Testis (tissue), 3 donors: ENCODE results near the gene PSTPIP1. TPM values are rescaled to one million over a fixed set of nuclear protein-coding genes. Genes with fewer than 3 reads are reported as not detected.

Source experiments
- DNase-seq: peaks from one replicate; pipeline ENCODE4 v3.0.0-alpha.2; 2019
- H3K27ac ChIP-seq, 2 donors: fragments of 200-600 bp; sonication (generic); one replicate each; pipeline ENCODE4 v1.5.1; 2019
- H3K27me3 ChIP-seq: fragments of 200-600 bp; sonication (generic); one replicate; pipeline ENCODE4 v1.5.1; 2019
- H3K36me3 ChIP-seq: fragments of 200-600 bp; sonication (generic); one replicate; pipeline ENCODE4 v1.5.1; 2017; ENCODE audit warnings: low read depth; ENCODE audit errors: missing control alignments
- H3K4me1 ChIP-seq: fragments of 200-600 bp; sonication (generic); one replicate; pipeline ENCODE4 v1.5.1; 2019
- H3K4me3 ChIP-seq, 2 donors: fragments of 200-600 bp; sonication (generic); one replicate each; pipeline ENCODE4 v1.5.1; 2017 to 2019
- H3K9me3 ChIP-seq: fragments of 200-600 bp; sonication (generic); one replicate; pipeline ENCODE4 v1.5.1; 2017
- POLR2A ChIP-seq: fragments of 450-650 bp; IDR thresholded peaks from one replicate; pipeline ENCODE4 v1.6.1; 2017; ENCODE audit warnings: antibody characterized with exemption, mild to moderate bottlenecking, moderate library complexity
- WGBS, 2 donors: methylation state at CpG; one replicate each; pipeline ENCODE4 v1.1.5; 2018; 5-methylcytosine and 5-hydroxymethylcytosine counted together
- intact Hi-C: fragments of 100-400 bp; cut with DNase I; formaldehyde crosslinking; loops from one replicate; pipeline ENCODE4 v1.15.1; 2023; ENCODE audit warnings: low total_unique reads
- polyA plus RNA-seq: library from polyadenylated mRNA; stranded (reverse); fragments of 350-450 nt; fragmentation: Illumina TruSeq; extraction: RNeasy Lipid Tissue Mini Kit (QIAGEN cat#74804); gene quantifications from one replicate; pipeline ENCODE4 v1.2.3, GENCODE V29; 2014; ENCODE audit warnings: low read depth, low replicate concordance; ENCODE audit not compliant: insufficient read depth
- total RNA-seq, 2 donors: library from RNA; depleted of rRNA; stranded (reverse); fragments of >200 nt; gene quantifications; one replicate each; pipeline ENCODE4 v1.2.3, GENCODE V29; 2016
- TF ChIP-seq, protein P1 (sequence below), 3 experiments: fragments of 450-650 bp in 2 of 3; fragments of 200-600 bp in 1 of 3; sonication (generic) in 1 of 3; IDR thresholded peaks; one replicate each; pipeline ENCODE4 v1.5.1; 2016 to 2019; ENCODE audit warnings: antibody characterized with exemption in 3 of 3, mild to moderate bottlenecking in 2 of 3, moderate library complexity in 1 of 3

PSTPIP1 gene
- total and polyA plus RNA-seq, 3 donors from 2014 or later, result 5.0 to 8.6 (median 7.9) TPM

DNA sequence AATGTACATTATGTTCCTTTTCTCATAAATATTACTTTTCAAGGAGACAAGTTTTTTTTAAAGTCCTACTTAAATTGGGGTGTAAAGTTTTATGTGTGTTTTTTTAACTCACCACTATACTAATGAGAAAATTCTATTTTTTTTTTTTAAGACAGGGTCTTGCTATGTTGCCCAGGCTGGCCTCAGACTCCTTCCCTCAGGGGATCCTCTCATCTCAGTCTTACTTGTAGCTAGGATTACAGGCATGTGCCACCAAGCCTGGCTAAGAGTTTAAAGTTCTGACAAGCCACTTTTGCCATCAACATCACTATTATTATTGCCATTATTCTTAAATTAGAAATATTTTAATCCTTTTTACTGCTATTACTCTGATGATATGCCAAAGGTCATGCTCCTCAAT, 68.3 kb downstream of the PSTPIP1 start:
- Histone ChIP-seq H3K9me3 (no peaks in the 10 kb centered on the region), H3K27ac (no peak overlapping the region), H3K4me3 (no peak overlapping the region), H3K36me3 (no peaks in the 10 kb centered on the region), H3K4me1 (peaks cover 23% of the 10 kb centered on the region), H3K27me3 (no peaks in the 10 kb centered on the region)
- DNase-seq, result no peak
- TF ChIP-seq, protein P1, sequence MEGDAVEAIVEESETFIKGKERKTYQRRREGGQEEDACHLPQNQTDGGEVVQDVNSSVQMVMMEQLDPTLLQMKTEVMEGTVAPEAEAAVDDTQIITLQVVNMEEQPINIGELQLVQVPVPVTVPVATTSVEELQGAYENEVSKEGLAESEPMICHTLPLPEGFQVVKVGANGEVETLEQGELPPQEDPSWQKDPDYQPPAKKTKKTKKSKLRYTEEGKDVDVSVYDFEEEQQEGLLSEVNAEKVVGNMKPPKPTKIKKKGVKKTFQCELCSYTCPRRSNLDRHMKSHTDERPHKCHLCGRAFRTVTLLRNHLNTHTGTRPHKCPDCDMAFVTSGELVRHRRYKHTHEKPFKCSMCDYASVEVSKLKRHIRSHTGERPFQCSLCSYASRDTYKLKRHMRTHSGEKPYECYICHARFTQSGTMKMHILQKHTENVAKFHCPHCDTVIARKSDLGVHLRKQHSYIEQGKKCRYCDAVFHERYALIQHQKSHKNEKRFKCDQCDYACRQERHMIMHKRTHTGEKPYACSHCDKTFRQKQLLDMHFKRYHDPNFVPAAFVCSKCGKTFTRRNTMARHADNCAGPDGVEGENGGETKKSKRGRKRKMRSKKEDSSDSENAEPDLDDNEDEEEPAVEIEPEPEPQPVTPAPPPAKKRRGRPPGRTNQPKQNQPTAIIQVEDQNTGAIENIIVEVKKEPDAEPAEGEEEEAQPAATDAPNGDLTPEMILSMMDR (IDR thresholded peaks at IDR 0.05), result no peak
- TF ChIP-seq POLR2A, result no peak
- intact Hi-C loops, result no loop called here

DNA sequence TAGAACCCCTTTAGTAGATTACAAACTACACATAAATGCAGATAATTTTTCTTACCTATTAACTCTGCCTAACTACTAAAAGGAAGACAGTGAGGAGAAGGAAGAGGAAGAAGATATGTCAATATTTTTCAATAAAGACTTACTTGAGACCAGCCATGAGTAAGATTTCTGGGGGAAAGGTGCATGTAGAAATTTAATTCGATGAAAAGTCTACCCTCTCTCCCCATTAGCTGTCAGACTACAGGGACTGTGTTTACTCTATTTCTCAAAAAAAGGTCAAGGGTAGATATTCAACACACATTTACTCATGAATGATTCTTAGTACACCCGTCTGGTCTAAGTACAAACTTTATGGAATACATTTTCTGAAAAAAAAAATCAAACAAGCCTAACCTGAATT, 69.1 kb downstream of the PSTPIP1 start:
- H3K36me3 ChIP-seq, result no peaks in the 10 kb centered on the region
- H3K9me3 ChIP-seq, result no peaks in the 10 kb centered on the region
- TF ChIP-seq POLR2A, result no peak
- TF ChIP-seq, protein P1 (IDR thresholded peaks at IDR 0.05), result no peak
- WGBS, 2 donors, result 87 to 93% methylated on average over 2 of the region's 2 CpGs
- intact Hi-C loops, result no loop called here
- no peak overlapping the region for H3K4me3 ChIP-seq
- H3K4me1 ChIP-seq, result peaks cover 23% of the 10 kb centered on the region
- no peak overlapping the region for H3K27ac ChIP-seq
- no peak for DNase-seq
- H3K27me3 ChIP-seq, result no peaks in the 10 kb centered on the region

DNA sequence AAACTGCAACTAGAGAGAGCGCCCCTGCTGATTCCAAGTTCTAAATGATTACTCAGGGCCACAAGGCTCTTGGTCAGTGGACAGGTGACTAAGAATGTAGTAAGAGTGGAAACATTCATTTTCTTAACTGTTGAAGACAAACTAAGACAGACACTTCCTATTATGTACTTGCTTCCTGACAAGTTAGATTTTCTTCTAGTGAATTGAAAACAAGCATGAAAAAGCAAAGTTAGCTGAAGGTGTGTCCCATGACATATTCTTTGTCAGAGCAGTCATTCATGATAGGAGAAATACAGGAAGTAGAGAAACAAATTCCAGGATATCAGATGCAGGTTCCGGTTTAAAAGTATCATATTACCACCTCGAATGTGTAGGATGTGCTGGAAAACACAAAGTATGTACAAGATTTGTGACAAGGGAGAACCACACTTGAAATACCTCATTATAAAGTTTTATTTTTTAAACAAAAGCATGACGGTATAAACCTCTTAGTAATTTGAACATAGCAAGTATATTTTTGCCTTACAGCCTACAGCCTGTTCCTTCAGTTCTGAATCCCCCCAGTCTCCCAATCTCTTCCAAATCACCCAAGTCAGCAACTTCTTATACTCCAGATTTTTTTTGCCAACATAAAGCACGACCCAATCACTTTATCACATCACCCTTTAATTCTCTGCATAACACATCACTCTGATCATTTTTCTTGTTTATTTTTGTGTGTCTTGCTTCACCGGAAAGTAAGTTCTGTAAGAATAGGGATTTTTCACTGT, 69.8 kb downstream of the PSTPIP1 start:
- DNase-seq, result no peak
- no peak overlapping the region for H3K27ac ChIP-seq
- peaks cover 27% of the 10 kb centered on the region for H3K4me1 ChIP-seq
- TF ChIP-seq, protein P1 (IDR thresholded peaks at IDR 0.05), result no peak
- no peak for TF ChIP-seq POLR2A
- intact Hi-C loops, result no loop called here
- H3K27me3 ChIP-seq, result no peaks in the 10 kb centered on the region
- no peaks in the 10 kb centered on the region for H3K36me3 ChIP-seq
- no peak overlapping the region for H3K4me3 ChIP-seq
- H3K9me3 ChIP-seq, result no peaks in the 10 kb centered on the region
- 69 to 74% methylated on average over 6 of the region's 6 CpGs for WGBS, 2 donors

DNA sequence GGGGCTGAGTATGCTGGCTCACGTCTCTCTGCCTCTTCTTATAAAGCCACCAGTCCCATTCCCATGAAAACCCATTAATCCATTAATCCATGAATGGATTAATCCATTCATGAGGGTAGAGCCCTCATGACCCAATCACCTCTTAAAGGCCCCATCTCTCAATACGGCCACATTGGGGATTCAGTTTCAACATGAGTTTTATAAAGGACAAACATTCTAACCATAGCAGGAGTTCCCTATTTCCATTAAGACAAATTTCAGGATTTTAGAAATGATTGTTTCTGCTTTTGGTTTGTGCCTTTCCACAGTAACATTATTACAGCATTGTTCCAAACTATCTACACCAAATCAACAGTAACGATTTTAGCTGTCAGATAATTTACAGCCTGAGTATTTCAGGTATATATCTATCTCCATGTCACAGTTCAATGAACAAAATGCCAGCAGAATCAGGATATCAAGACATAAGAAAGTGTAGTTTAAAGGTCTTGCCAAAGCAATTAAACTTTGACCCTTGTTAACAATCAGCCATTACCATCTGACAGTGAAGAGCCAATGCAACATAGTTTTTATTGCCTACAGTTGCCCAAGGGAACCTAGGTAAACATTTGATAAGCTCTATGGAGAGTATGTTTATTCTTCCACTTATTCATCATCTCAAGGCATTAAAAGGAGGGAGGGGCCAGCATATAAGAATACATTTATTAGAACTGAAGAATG, 72.2 kb downstream of the PSTPIP1 start:
- no peaks in the 10 kb centered on the region for H3K36me3 ChIP-seq
- no peak overlapping the region for H3K27ac ChIP-seq
- no peaks in the 10 kb centered on the region for H3K27me3 ChIP-seq
- TF ChIP-seq POLR2A, result no peak
- TF ChIP-seq, protein P1 (IDR thresholded peaks at IDR 0.05), result no peak
- 48 to 51% methylated on average over 3 of the region's 3 CpGs for WGBS, 2 donors
- H3K4me1 ChIP-seq, result peaks cover 17% of the 10 kb centered on the region
- no peak for DNase-seq
- intact Hi-C loops, result no loop called here
- H3K4me3 ChIP-seq, result no peak overlapping the region
- H3K9me3 ChIP-seq, result no peaks in the 10 kb centered on the region
